Breast epithelium (tissue), 3 donors: ENCODE data around the gene CCDC38.

Experiments
- CTCF ChIP-seq, 3 donors: fragments of 450-650 bp; IDR thresholded peaks; one replicate each; pipeline ENCODE4 v1.5.1; 2016 to 2017; ENCODE audit warnings: antibody characterized with exemption in 3 of 3, mild to moderate bottlenecking in 3 of 3, moderate library complexity in 3 of 3
- POLR2A ChIP-seq: fragments of 450-650 bp; IDR thresholded peaks from one replicate; pipeline ENCODE4 v1.6.1; 2016; ENCODE audit warnings: antibody characterized with exemption, mild to moderate bottlenecking, moderate library complexity

GRCh38 chr12:95942101-95942523, 302 bp downstream of the CCDC38 start:
- TF ChIP-seq CTCF (IDR thresholded peaks at IDR 0.05), result no peak
- TF ChIP-seq POLR2A, result no peak
